GM21528 (cell line): ENCODE measurements around the gene APCDD1.
"Not testable (repeated sequence)": the region's sequence is repeated elsewhere in the genome, so short reads cannot be mapped to it uniquely, and the experiment has no call there.

Experiments
- ATAC-seq: cut with Tn5 transposase; IDR thresholded peaks from one replicate; pipeline ENCODE4 v1.9.1; 2021; ENCODE audit warnings: mild to moderate bottlenecking, moderate library complexity; ENCODE audit not compliant: unreplicated experiment, low FRiP score

Gene APCDD1

GRCh38 chr18:10485475-10485874 is 31.0 kb downstream of the APCDD1 start:
- ATAC-seq, result no peak

GRCh38 chr18:10486362-10486761 is 31.9 kb downstream of the APCDD1 start:
- no peak for ATAC-seq

- no peak for ATAC-seq
These were observed 32.7 kb downstream of the APCDD1 start for GRCh38 chr18:10487154-10487553.

GRCh38 chr18:10488017-10488416 is 33.6 kb downstream of the APCDD1 start:
- no peak for ATAC-seq

GRCh38 chr18:10490401-10491165 is 36.1 kb downstream of the APCDD1 start:
- peak; percentile 97 for ATAC-seq

GRCh38 chr18:10495936-10496335 is 41.5 kb downstream of the APCDD1 start:
- ATAC-seq, result no peak

- no peak for ATAC-seq
These were observed 42.8 kb downstream of the APCDD1 start for GRCh38 chr18:10497206-10497749.

- no peak for ATAC-seq
These were observed 44.8 kb downstream of the APCDD1 start for GRCh38 chr18:10499230-10499629.

GRCh38 chr18:10500038-10500437 is 45.6 kb downstream of the APCDD1 start:
- ATAC-seq, result no peak

GRCh38 chr18:10504723-10505122 is 50.3 kb downstream of the APCDD1 start:
- no peak for ATAC-seq

- not testable (repeated sequence) for ATAC-seq
These were observed 51.5 kb downstream of the APCDD1 start for GRCh38 chr18:10505892-10506291.

- no peak for ATAC-seq
These were observed 54.2 kb downstream of the APCDD1 start for GRCh38 chr18:10508591-10508990.

- no peak for ATAC-seq
These were observed 56.8 kb downstream of the APCDD1 start for GRCh38 chr18:10511236-10511635.

- no peak for ATAC-seq
These were observed 59.6 kb downstream of the APCDD1 start for GRCh38 chr18:10514082-10514481.

- ATAC-seq, result no peak
These were observed 60.2 kb downstream of the APCDD1 start for GRCh38 chr18:10514601-10515000.

GRCh38 chr18:10515456-10515855 is 61.0 kb downstream of the APCDD1 start:
- no peak for ATAC-seq

GRCh38 chr18:10516078-10516477 is 61.6 kb downstream of the APCDD1 start:
- ATAC-seq, result no peak

- ATAC-seq, result no peak
These were observed 64.3 kb downstream of the APCDD1 start for GRCh38 chr18:10518595-10519255.

GRCh38 chr18:10519366-10519765 is 64.9 kb downstream of the APCDD1 start:
- ATAC-seq, result no peak

- ATAC-seq, result peak; percentile 71
These were observed 65.8 kb downstream of the APCDD1 start for GRCh38 chr18:10519999-10520935.

GRCh38 chr18:10521566-10521965 is 67.1 kb downstream of the APCDD1 start:
- ATAC-seq, result no peak
